SK-N-SH (cell line): ENCODE measurements around the gene PARD3. TPM values are rescaled to one million over a fixed set of nuclear protein-coding genes. Genes with fewer than 3 reads are reported as not detected.
A peak's percentile ranks its signal among the peaks of the same experiment; 100 is the strongest.

Experiments used
- CTCF ChIA-PET: fragments of 300-600, 350-600 bp; formaldehyde crosslinking; extraction: SDS; loops from one replicate; lab custom pipeline; 2021; lab: Yijun Ruan, JAX
- POLR2A ChIA-PET: fragments of 350-600 bp; sonication (Branson Sonifier 250); formaldehyde crosslinking; extraction: SDS; loops from one replicate; lab custom pipeline; 2020; ENCODE audit warnings: antibody characterized with exemption, inconsistent platforms; lab: Yijun Ruan, JAX
- DNase-seq: peaks from one replicate; pipeline ENCODE4 v3.0.0; 2012
- H2AFZ ChIP-seq: fragments of 200-600 bp; sonication (generic); 2 replicates; pipeline ENCODE4 v1.8.1; 2016; ENCODE audit warnings: antibody characterized with exemption, mild to moderate bottlenecking, low read depth
- H3F3A ChIP-seq: fragments of 200-600 bp; sonication (generic); replicated peaks from 2 replicates; pipeline ENCODE3; 2016; ENCODE audit warnings: antibody characterized with exemption, mild to moderate bottlenecking; ENCODE audit not compliant: insufficient read depth
- H3K27ac ChIP-seq, 2 experiments: fragments of 200-500 bp in 1 of 2; fragments of 200-600 bp in 1 of 2; sonication (Bioruptor generic) in 1 of 2; sonication (generic), shearing (Covaris generic) in 1 of 2; 2 replicates each; pipeline versions ENCODE4 v1.5.1 to v1.6.1; 2014 to 2016; ENCODE audit warnings: low read depth in 2 of 2, inconsistent platforms in 1 of 2, low read length in 1 of 2, mild to moderate bottlenecking in 1 of 2, mixed read lengths in 1 of 2
- H3K27me3 ChIP-seq: fragments of 200-600 bp; sonication (generic), shearing (Covaris generic); 2 replicates; pipeline ENCODE4 v1.6.1; 2016; ENCODE audit warnings: mixed run types; ENCODE audit not compliant: insufficient read depth
- H3K36me3 ChIP-seq, 2 experiments: fragments of 200-500 bp in 1 of 2; fragments of 200-600 bp in 1 of 2; sonication (Bioruptor generic) in 1 of 2; sonication (generic) in 1 of 2; replicated peaks in 1 of 2; 2 replicates each; pipeline versions ENCODE3 to v1.5.1; 2014 to 2016; ENCODE audit warnings: low read length in 1 of 2, mild to moderate bottlenecking in 1 of 2; ENCODE audit not compliant: insufficient read depth in 2 of 2, control insufficient read depth in 1 of 2
- H3K4me1 ChIP-seq, 2 experiments: fragments of 200-500 bp in 1 of 2; fragments of 200-600 bp in 1 of 2; sonication (Bioruptor generic) in 1 of 2; sonication (generic), shearing (Covaris generic) in 1 of 2; 2 replicates each; pipeline versions ENCODE4 v1.5.1 to v1.6.1; 2014 to 2016; ENCODE audit warnings: low read depth in 1 of 2, low read length in 1 of 2, mixed run types in 1 of 2; ENCODE audit not compliant: insufficient read depth in 2 of 2, control insufficient read depth in 1 of 2
- H3K4me2 ChIP-seq: fragments of 200-600 bp; sonication (generic), shearing (Covaris generic); 2 replicates; pipeline ENCODE4 v1.6.1; 2017; ENCODE audit warnings: mixed run types
- H3K4me3 ChIP-seq, 2 experiments: fragments of 200-500 bp in 1 of 2; fragments of 200-600 bp in 1 of 2; sonication (Bioruptor generic) in 1 of 2; sonication (generic), shearing (Covaris generic) in 1 of 2; 2 replicates each; pipeline versions ENCODE4 v1.5.1 to v1.8.1; 2014 to 2016; ENCODE audit warnings: low read depth in 2 of 2, inconsistent platforms in 1 of 2, low read length in 1 of 2, mild to moderate bottlenecking in 1 of 2, mixed read lengths in 1 of 2, moderate library complexity in 1 of 2
- H3K79me2 ChIP-seq: fragments of 200-600 bp; sonication (generic); 2 replicates; pipeline ENCODE4 v1.8.1; 2017; ENCODE audit warnings: mild to moderate bottlenecking; ENCODE audit not compliant: insufficient read depth
- H3K9ac ChIP-seq: fragments of 200-600 bp; sonication (generic); 2 replicates; pipeline ENCODE4 v1.6.1; 2017; ENCODE audit warnings: mixed run types
- H3K9me2 ChIP-seq: fragments of 200-600 bp; sonication (generic); 2 replicates; pipeline ENCODE4 v1.6.1; 2017; ENCODE audit warnings: mixed run types
- H3K9me3 ChIP-seq: fragments of 200-600 bp; sonication (generic); 2 replicates; pipeline ENCODE4 v1.6.1; 2017; ENCODE audit warnings: mixed run types, mild to moderate bottlenecking, moderate library complexity
- H4K20me1 ChIP-seq: fragments of 200-600 bp; sonication (generic); 2 replicates; pipeline ENCODE4 v1.6.1; 2017; ENCODE audit warnings: mild to moderate bottlenecking, mixed run types; ENCODE audit not compliant: insufficient read depth
- CHD2 ChIP-seq: fragments of 150-350 bp; IDR thresholded peaks from 2 replicates; pipeline ENCODE4 v1.6.1; 2018; ENCODE audit warnings: low read length; ENCODE audit not compliant: partially characterized antibody
- CTCF ChIP-seq: fragments of 200-600 bp; sonication (generic); IDR thresholded peaks from 2 replicates; pipeline ENCODE4 v1.6.1; 2017; ENCODE audit warnings: antibody characterized with exemption, mild to moderate bottlenecking, moderate library complexity
- ELF1 ChIP-seq: IDR thresholded peaks from 2 replicates; pipeline ENCODE4 v1.4.0; 2012
- EP300 ChIP-seq, 2 experiments: IDR thresholded peaks; 2 replicates each; pipeline versions ENCODE4 v1.4.0 to v1.6.1; 2012; ENCODE audit warnings: borderline replicate concordance in 1 of 2, low read depth in 1 of 2, low read length in 1 of 2
- FOSL2 ChIP-seq: IDR thresholded peaks from 2 replicates; pipeline ENCODE4 v1.4.0; 2012; ENCODE audit warnings: low read depth, mild to moderate bottlenecking, moderate library complexity, borderline replicate concordance
- FOXJ3 ChIP-seq: sonication (generic); formaldehyde crosslinking; IDR thresholded peaks from 2 replicates; pipeline ENCODE4 v1.5.1; 2020; ENCODE audit warnings: mild to moderate bottlenecking, missing genetic modification reagents
- FOXM1 ChIP-seq: IDR thresholded peaks from 2 replicates; pipeline ENCODE4 v1.4.0; 2012; ENCODE audit warnings: low read depth, mild to moderate bottlenecking
- GABPA ChIP-seq: IDR thresholded peaks from 2 replicates; pipeline ENCODE4 v1.4.0; 2012; ENCODE audit warnings: low read depth, mild to moderate bottlenecking
- GATA2 ChIP-seq: sonication (generic); formaldehyde crosslinking; IDR thresholded peaks from 2 replicates; pipeline ENCODE4 v1.5.0; 2020; ENCODE audit warnings: mild to moderate bottlenecking, missing genetic modification reagents
- IRF3 ChIP-seq: fragments of 150-350 bp; IDR thresholded peaks from 2 replicates; pipeline ENCODE4 v1.6.1; 2016; ENCODE audit warnings: mild to moderate bottlenecking, low read depth, low read length
- MEF2A ChIP-seq: IDR thresholded peaks from 2 replicates; pipeline ENCODE4 v1.4.0; 2012; ENCODE audit warnings: low read depth, borderline replicate concordance
- MXI1 ChIP-seq: IDR thresholded peaks from 2 replicates; pipeline ENCODE4 v1.6.1; 2012; ENCODE audit warnings: mild to moderate bottlenecking, low read depth, low read length, improper control_type of control experiment
- NFIC ChIP-seq: IDR thresholded peaks from 2 replicates; pipeline ENCODE4 v1.4.0; 2012; ENCODE audit warnings: borderline replicate concordance
- NRF1 ChIP-seq: IDR thresholded peaks from 2 replicates; pipeline ENCODE4 v1.6.1; 2012; ENCODE audit warnings: low read depth, mild to moderate bottlenecking, low read length
- POLR2AphosphoS5 ChIP-seq: IDR thresholded peaks from 2 replicates; pipeline ENCODE4 v1.6.1; 2012; ENCODE audit warnings: low read depth, low read length
- RAD21 ChIP-seq: IDR thresholded peaks from 2 replicates; pipeline ENCODE4 v1.6.1; 2012; ENCODE audit warnings: mild to moderate bottlenecking, low read length
- RCOR1 ChIP-seq: fragments of 150-350 bp; IDR thresholded peaks from 2 replicates; pipeline ENCODE4 v1.6.1; 2017; ENCODE audit warnings: antibody characterized with exemption, low read length
- RFX5 ChIP-seq: IDR thresholded peaks from 2 replicates; pipeline ENCODE4 v1.6.1; 2012; ENCODE audit warnings: mild to moderate bottlenecking, improper control_type of control experiment, low read length
- RXRA ChIP-seq: IDR thresholded peaks from 2 replicates; pipeline ENCODE4 v1.4.0; 2012; ENCODE audit warnings: low read depth, mild to moderate bottlenecking, borderline replicate concordance
- SIN3A ChIP-seq: IDR thresholded peaks from 2 replicates; pipeline ENCODE4 v1.6.1; 2012; ENCODE audit warnings: low read depth, mild to moderate bottlenecking, low read length, moderate library complexity, borderline replicate concordance
- TAF1 ChIP-seq: IDR thresholded peaks from 2 replicates; pipeline ENCODE4 v1.6.1; 2012; ENCODE audit warnings: low read depth, mild to moderate bottlenecking, low read length, moderate library complexity, borderline replicate concordance
- TCF12 ChIP-seq: IDR thresholded peaks from 2 replicates; pipeline ENCODE4 v1.4.0; 2012
- TEAD4 ChIP-seq: IDR thresholded peaks from 2 replicates; pipeline ENCODE4 v1.4.0; 2012; ENCODE audit warnings: mild to moderate bottlenecking, borderline replicate concordance; ENCODE audit not compliant: insufficient read depth
- YY1 ChIP-seq: IDR thresholded peaks from 2 replicates; pipeline ENCODE4 v1.4.0; 2012; ENCODE audit warnings: low read depth, mild to moderate bottlenecking
- ZBTB33 ChIP-seq: IDR thresholded peaks from 2 replicates; pipeline ENCODE4 v1.4.0; 2012; ENCODE audit warnings: low read depth, borderline replicate concordance
- WGBS: methylation state at CpG from one replicate; pipeline ENCODE4 v1.1.6; 2017; ENCODE audit warnings: low lambda C conversion rate; 5-methylcytosine and 5-hydroxymethylcytosine counted together
- polyA plus RNA-seq, 3 experiments: library from polyadenylated mRNA; depleted of rRNA; stranded (reverse); fragments of >200 nt; gene quantifications; 2 replicates each; pipeline ENCODE4 v1.2.3, GENCODE V29; 2012
- TF ChIP-seq, protein P1 (sequence below): IDR thresholded peaks from 2 replicates; pipeline ENCODE4 v1.4.0; 2012; ENCODE audit warnings: low read depth
- TF ChIP-seq, protein P2 (sequence below): fragments of 150-350 bp; IDR thresholded peaks from 2 replicates; pipeline ENCODE4 v1.6.1; 2017; ENCODE audit warnings: antibody characterized with exemption, low read length, low read depth, borderline replicate concordance

PARD3 gene
- polyA plus RNA-seq, 1 of the 3 experiments (the other 2 are of a cell fraction), result 29.4 TPM

DNA sequence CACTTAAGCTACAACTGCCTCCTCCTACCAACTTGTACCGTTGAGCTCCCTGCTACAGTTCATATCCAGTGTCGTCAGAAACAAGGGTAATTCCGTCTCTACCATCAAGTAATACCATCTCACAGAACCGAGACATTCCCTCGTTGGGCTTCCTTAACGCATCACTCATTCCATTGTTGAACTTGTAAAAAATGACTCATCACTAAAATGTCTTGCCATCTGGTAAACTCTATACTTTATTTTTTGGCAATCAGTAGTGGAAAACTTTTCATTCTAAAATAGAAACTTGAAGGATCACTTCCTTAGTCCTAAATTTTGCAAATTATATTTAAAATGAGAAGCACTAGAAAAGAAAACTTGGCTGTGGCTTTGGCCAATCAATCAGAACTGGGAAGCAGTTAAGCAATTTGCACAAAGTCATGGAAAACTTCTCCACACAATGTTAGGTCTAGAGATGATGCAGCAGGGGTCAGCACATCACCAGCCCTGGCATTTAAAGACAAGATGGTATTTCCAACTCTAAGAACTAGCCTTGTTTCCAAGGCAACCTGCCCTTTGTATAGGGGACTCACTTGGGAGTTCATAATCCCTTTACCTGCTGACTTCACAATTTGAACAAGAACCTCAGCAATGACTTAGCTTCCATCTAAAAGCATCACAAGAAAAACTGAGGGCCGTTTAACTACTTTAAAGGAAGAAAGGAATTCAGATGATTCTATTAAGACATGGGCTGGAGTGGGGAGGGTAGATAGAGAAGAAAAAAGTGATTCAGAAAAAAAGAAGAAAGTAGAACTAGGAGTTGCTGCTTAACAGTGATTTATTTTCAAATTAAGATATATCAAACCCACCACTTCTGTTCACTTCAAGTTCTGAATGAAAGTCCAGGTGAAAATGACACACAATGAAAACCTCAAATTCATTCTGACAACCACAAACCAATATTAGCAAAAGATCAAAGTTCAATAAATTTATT, 288.1 kb downstream of the PARD3 start:
- H3K27me3 ChIP-seq, result no peaks in the 10 kb centered on the region
- ChIA-PET CTCF (no interaction called here), POLR2A (no interaction called here)
- peak overlapping the region; percentile 75 for H3K4me2 ChIP-seq
- H3K9ac ChIP-seq, result peak overlapping the region; percentile 76
- H3K9me2 ChIP-seq, result no peaks in the 10 kb centered on the region
- WGBS, result 11% methylated on average over 7 of the region's 7 CpGs
- peak overlapping the region; percentile 78 to 100 for H3K27ac ChIP-seq
- peaks cover 31% of the 10 kb centered on the region for H3F3A ChIP-seq
- no peak overlapping the region; the same call in 1 of the 2 replicates for H2AFZ ChIP-seq
- H4K20me1 ChIP-seq, result no peaks in the 10 kb centered on the region
- H3K4me1 ChIP-seq, result peaks cover 6 to 35% of the 10 kb centered on the region in 2 experiments; a peak in 3 of 4 replicates
- H3K4me3 ChIP-seq, result peak overlapping the region; percentile 33 to 39; a peak in 3 of 4 replicates
- H3K79me2 ChIP-seq, result peaks cover 35% of the 10 kb centered on the region
- H3K36me3 ChIP-seq, result no peaks in the 10 kb centered on the region
- DNase-seq, result no peak
- no peaks in the 10 kb centered on the region for H3K9me3 ChIP-seq
- peak; percentile 91 for TF ChIP-seq FOSL2
- TF ChIP-seq MXI1, result no peak
- peak; percentile 77 for TF ChIP-seq RXRA
- TF ChIP-seq NFIC, result peak; percentile 92
- TF ChIP-seq NRF1, result no peak
- no peak for TF ChIP-seq RFX5
- no peak for TF ChIP-seq GABPA
- TF ChIP-seq EP300 (IDR thresholded peaks at IDR 0.05; ENCODE audit: borderline replicate concordance in 1 of 2, low read depth in 1 of 2, low read length in 1 of 2), result peak; percentile 72 to 94
- TF ChIP-seq TAF1, result no peak
- no peak for TF ChIP-seq IRF3
- TF ChIP-seq FOXJ3, result no peak
- no peak; the same call in 1 of the 2 replicates for TF ChIP-seq ELF1
- no peak for TF ChIP-seq RCOR1
- no peak for TF ChIP-seq SIN3A
- TF ChIP-seq FOXM1, result 0 out of 2 replicates have a peak, but pooled peaks have one; percentile 47
- TF ChIP-seq, protein P1, sequence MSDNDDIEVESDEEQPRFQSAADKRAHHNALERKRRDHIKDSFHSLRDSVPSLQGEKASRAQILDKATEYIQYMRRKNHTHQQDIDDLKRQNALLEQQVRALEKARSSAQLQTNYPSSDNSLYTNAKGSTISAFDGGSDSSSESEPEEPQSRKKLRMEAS, result peak; percentile 51; the same call in 1 of the 2 replicates
- TF ChIP-seq MEF2A, result peak; percentile 90
- no peak for TF ChIP-seq YY1
- peak; percentile 76; the same call in 1 of the 2 replicates for TF ChIP-seq POLR2AphosphoS5
- peak; percentile 78; the same call in 1 of the 2 replicates for TF ChIP-seq TEAD4
- TF ChIP-seq CTCF, result peak; percentile 64
- TF ChIP-seq GATA2 (CRISPR knock-in tag), result no peak
- TF ChIP-seq RAD21, result peak; percentile 58
- TF ChIP-seq CHD2, result no peak
- TF ChIP-seq ZBTB33, result 0 out of 2 replicates have a peak, but pooled peaks have one; percentile 14
- TF ChIP-seq TCF12, result peak; percentile 95
- TF ChIP-seq, protein P2, sequence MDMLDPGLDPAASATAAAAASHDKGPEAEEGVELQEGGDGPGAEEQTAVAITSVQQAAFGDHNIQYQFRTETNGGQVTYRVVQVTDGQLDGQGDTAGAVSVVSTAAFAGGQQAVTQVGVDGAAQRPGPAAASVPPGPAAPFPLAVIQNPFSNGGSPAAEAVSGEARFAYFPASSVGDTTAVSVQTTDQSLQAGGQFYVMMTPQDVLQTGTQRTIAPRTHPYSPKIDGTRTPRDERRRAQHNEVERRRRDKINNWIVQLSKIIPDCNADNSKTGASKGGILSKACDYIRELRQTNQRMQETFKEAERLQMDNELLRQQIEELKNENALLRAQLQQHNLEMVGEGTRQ, result no peak
